Gastroesophageal sphincter (tissue), 3 donors: Measurements from ENCODE around the gene ARL16.

Experiments used
- CTCF ChIP-seq, 4 experiments: fragments of 200-600 bp in 2 of 4; fragments of 450-650 bp in 2 of 4; sonication (generic) in 1 of 4; IDR thresholded peaks; one replicate each; pipeline ENCODE4 v1.5.1; 2017 to 2019; ENCODE audit warnings: antibody characterized with exemption in 4 of 4, mild to moderate bottlenecking in 2 of 4, moderate library complexity in 2 of 4
- POLR2A ChIP-seq, 2 donors: fragments of 450-650 bp; IDR thresholded peaks; one replicate each; pipeline ENCODE4 v1.6.1; 2017; ENCODE audit warnings: antibody characterized with exemption in 2 of 2, mild to moderate bottlenecking in 2 of 2, moderate library complexity in 1 of 2
- POLR2AphosphoS5 ChIP-seq: sonication (generic); formaldehyde crosslinking; IDR thresholded peaks from one replicate; pipeline ENCODE4 v1.6.1; 2017; ENCODE audit warnings: antibody characterized with exemption

- TF ChIP-seq CTCF (IDR thresholded peaks at IDR 0.05): no peak
- TF ChIP-seq POLR2A (IDR thresholded peaks at IDR 0.05): no peak
- no peak for TF ChIP-seq POLR2AphosphoS5
These were observed 19.5 kb downstream of the ARL16 start for GRCh38 chr17:81664051-81664470.
